Upper lobe of right lung (tissue), 1 donor: Measurements from ENCODE around the gene LRRC1. TPM values are rescaled to one million over a fixed set of nuclear protein-coding genes. Genes with fewer than 3 reads are reported as not detected.

Source experiments
- ATAC-seq: fragments of 200-7000 bp; cut with Tn5 transposase; one replicate; pipeline ENCODE4 v1.9.1; 2020; ENCODE audit warnings: mild to moderate bottlenecking, moderate library complexity
- DNase-seq: peaks from one replicate; pipeline ENCODE4 v3.0.0-alpha.2; 2020
- H3K27ac ChIP-seq: fragments of 200-600 bp; one replicate; pipeline ENCODE4 v1.8.0; 2022
- H3K27me3 ChIP-seq: fragments of 200-600 bp; one replicate; pipeline ENCODE4 v1.8.0; 2022; ENCODE audit warnings: mild to moderate bottlenecking
- H3K36me3 ChIP-seq: fragments of 200-600 bp; one replicate; pipeline ENCODE4 v1.8.0; 2022
- H3K4me1 ChIP-seq: fragments of 200-600 bp; one replicate; pipeline ENCODE4 v1.8.0; 2022
- H3K4me3 ChIP-seq: fragments of 200-600 bp; one replicate; pipeline ENCODE4 v1.8.0; 2022; ENCODE audit warnings: mild to moderate bottlenecking
- H3K9me3 ChIP-seq: fragments of 200-600 bp; one replicate; pipeline ENCODE4 v1.8.0; 2022
- intact Hi-C: fragments of 100-400 bp; cut with DNase I; formaldehyde crosslinking; loops from one replicate; pipeline ENCODE4 v1.11.0; 2022
- total RNA-seq: library from RNA; stranded (reverse); fragmentation: NEBNext Ultra II Directional; extraction: Animal tissue kit (Norgen Biotek cat#: 25700); gene quantifications from one replicate; pipeline ENCODE4 v1.2.1, GENCODE V29; 2021
- TF ChIP-seq, protein P1 (sequence below): fragments of 200-600 bp; IDR thresholded peaks from one replicate; pipeline ENCODE4 v1.8.0; 2022; ENCODE audit warnings: antibody characterized with exemption
- donor health status: DM: no; HTN: yes; CAD: no; lungs with severe emphysema.

LRRC1 gene
- total RNA-seq, 1 donor from 2014 or later, result 22.3 TPM

DNA sequence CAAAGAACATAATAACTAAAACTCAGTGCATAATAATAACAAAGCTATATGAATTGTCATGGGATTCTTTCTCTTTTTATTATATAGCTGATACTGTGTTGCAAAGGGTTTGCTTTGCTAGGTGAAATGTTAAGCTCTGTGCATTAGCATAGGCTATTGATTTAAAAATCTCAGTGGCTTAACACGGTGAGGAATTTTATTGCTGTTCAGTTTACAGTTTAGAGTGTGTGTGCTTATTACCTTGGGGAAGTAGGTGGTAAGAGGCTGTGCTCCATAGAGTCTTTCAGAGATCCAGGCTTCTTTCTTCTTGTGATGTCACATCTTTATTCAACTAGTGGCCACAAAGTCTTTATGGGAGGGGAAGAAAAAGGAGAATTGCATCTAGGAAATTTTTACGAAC, 55.7 kb downstream of the LRRC1 start:
- TF ChIP-seq, protein P1, sequence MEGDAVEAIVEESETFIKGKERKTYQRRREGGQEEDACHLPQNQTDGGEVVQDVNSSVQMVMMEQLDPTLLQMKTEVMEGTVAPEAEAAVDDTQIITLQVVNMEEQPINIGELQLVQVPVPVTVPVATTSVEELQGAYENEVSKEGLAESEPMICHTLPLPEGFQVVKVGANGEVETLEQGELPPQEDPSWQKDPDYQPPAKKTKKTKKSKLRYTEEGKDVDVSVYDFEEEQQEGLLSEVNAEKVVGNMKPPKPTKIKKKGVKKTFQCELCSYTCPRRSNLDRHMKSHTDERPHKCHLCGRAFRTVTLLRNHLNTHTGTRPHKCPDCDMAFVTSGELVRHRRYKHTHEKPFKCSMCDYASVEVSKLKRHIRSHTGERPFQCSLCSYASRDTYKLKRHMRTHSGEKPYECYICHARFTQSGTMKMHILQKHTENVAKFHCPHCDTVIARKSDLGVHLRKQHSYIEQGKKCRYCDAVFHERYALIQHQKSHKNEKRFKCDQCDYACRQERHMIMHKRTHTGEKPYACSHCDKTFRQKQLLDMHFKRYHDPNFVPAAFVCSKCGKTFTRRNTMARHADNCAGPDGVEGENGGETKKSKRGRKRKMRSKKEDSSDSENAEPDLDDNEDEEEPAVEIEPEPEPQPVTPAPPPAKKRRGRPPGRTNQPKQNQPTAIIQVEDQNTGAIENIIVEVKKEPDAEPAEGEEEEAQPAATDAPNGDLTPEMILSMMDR, result no peak
- Histone ChIP-seq H3K27ac (no peak overlapping the region), H3K9me3 (peaks cover 4% of the 10 kb centered on the region), H3K4me1 (no peaks in the 10 kb centered on the region), H3K27me3 (no peaks in the 10 kb centered on the region), H3K4me3 (no peak overlapping the region), H3K36me3 (no peaks in the 10 kb centered on the region)
- no peak for DNase-seq
- intact Hi-C loops, result no loop called here
- no peak for ATAC-seq

DNA sequence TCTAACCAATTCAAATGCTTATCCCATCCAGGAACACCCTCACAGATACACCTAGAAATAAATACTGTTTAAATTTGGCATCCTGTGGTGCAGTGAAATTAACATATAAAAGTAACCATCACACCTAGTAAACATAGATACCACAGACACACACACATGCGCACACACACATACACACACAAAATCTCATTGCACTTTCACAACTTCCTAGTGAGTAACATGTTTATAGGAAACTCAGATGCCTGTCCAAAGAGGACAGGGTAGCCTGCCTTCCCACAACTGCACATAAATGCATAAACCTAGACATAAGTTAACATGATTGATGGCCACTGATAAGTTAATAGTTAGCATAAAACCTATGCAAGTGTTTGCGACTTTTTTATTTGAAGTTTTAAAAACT, 56.8 kb downstream of the LRRC1 start:
- Histone ChIP-seq H3K27me3 (no peaks in the 10 kb centered on the region), H3K36me3 (no peaks in the 10 kb centered on the region), H3K9me3 (peaks cover 4% of the 10 kb centered on the region), H3K27ac (no peak overlapping the region), H3K4me3 (no peak overlapping the region), H3K4me1 (no peaks in the 10 kb centered on the region)
- ATAC-seq (no peak), DNase-seq (no peak)
- intact Hi-C loops, result no loop called here
- TF ChIP-seq, protein P1, result no peak

DNA sequence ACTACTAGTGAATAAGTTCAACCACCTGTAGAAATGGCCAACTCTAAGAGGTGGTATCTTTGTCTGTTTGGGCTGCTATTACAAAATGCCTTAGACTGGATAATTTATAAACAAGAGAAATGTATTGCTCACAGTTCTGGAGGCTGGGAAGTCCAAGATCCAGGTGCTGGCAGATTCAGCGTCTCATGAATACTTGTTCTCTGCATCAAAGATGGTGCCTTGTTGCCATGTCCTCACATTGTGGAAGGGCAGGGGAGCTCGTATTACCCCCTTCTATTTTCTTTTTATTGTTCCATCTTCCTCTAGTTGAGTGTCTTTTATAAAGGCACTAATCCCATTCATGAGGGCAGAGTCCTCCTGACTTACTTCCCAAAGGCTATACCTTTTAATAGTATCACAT, 58.0 kb downstream of the LRRC1 start:
- no peaks in the 10 kb centered on the region for H3K27me3 ChIP-seq
- ATAC-seq, result no peak
- no peak overlapping the region for H3K27ac ChIP-seq
- peaks cover 4% of the 10 kb centered on the region for H3K9me3 ChIP-seq
- H3K36me3 ChIP-seq, result no peaks in the 10 kb centered on the region
- TF ChIP-seq, protein P1, result no peak
- intact Hi-C loops, result no loop called here
- no peak overlapping the region for H3K4me3 ChIP-seq
- no peaks in the 10 kb centered on the region for H3K4me1 ChIP-seq
- DNase-seq, result no peak

DNA sequence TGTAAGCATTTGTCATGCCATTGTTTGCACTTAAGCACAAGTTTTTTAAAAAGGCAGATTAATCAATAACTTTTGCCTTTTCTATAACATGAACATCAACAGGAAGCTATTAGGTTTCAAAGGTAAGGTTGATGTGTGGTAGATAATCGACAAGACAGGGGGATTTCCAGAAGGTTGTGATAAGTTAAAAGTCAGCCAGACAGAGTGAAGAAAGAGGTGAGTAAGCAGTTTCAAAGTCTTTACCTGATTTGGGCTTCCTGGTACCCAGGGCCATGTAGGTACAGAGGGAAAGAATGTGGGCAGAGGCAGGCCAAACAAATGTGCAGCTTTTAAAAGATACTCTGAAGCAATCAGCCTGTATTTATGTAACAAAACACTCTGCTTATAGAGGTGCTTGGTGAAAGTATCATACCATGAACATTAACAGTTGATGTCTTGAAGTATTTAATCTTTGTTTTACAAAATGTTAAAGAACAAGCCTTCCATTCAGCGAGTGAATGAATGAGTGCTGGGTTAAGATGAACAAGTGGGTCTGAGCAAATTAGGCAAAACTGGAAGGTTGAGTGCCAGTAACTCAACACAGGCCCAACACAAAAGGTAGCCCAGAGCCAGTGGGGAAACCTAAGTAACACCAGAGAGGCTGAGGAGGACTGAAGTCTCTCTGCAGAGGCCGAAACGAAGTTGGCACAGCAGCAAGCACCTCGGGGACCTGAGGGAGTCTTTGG, 60.2 kb downstream of the LRRC1 start:
- Histone ChIP-seq H3K4me1 (no peaks in the 10 kb centered on the region), H3K27me3 (no peaks in the 10 kb centered on the region), H3K9me3 (peaks cover 4% of the 10 kb centered on the region), H3K27ac (no peak overlapping the region), H3K4me3 (no peak overlapping the region), H3K36me3 (no peaks in the 10 kb centered on the region)
- intact Hi-C loops, result no loop called here
- ATAC-seq (peak; percentile 77), DNase-seq (no peak)
- TF ChIP-seq, protein P1, result no peak

DNA sequence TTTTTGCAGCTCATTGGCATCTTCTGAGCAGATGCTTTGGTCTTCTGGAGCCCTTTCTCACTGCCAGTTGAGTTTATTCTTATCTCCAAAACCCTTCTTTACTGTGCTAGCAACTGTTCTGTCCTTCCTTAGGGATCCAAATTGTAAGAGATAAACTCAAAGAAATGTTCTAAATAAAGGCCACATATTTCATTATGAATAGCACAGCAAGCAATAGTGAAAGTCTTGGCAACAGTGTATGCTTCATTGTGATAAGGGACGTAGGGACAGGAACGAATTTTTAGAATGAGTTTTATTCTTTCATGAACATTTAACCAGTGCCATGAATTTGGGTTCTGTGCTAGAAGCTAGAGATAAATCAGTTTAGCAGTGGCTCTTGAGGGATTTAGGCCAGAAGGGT, 61.1 kb downstream of the LRRC1 start:
- Histone ChIP-seq H3K27ac (no peak overlapping the region), H3K4me1 (no peaks in the 10 kb centered on the region), H3K4me3 (no peak overlapping the region), H3K9me3 (peaks cover 4% of the 10 kb centered on the region), H3K27me3 (no peaks in the 10 kb centered on the region), H3K36me3 (no peaks in the 10 kb centered on the region)
- ATAC-seq (no peak), DNase-seq (no peak)
- TF ChIP-seq, protein P1, result no peak
- intact Hi-C loops, result no loop called here
